Measurements from ENCODE around the gene ADGRF3. TPM values are rescaled to one million over a fixed set of nuclear protein-coding genes. Genes with fewer than 3 reads are reported as not detected.

Gene ADGRF3
- total and polyA plus RNA-seq, 9 of the 15 experiments (the other 6 are each of a cell fraction or from before 2014, with no cell fraction given): 0.04 to 0.54 (median 0.16) TPM; not detected in 2

GRCh38 chr2:26355038-26355995 is 8.7 kb upstream of the ADGRF3 start (continued):
- TF ChIP-seq, protein P1, sequence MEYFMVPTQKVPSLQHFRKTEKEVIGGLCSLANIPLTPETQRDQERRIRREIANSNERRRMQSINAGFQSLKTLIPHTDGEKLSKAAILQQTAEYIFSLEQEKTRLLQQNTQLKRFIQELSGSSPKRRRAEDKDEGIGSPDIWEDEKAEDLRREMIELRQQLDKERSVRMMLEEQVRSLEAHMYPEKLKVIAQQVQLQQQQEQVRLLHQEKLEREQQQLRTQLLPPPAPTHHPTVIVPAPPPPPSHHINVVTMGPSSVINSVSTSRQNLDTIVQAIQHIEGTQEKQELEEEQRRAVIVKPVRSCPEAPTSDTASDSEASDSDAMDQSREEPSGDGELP (CRISPR knock-in tag; IDR thresholded peaks at IDR 0.05; ENCODE audit: borderline replicate concordance): peak; percentile 45; the same call in 1 of the 2 replicates
- TF ChIP-seq HLTF (IDR thresholded peaks at IDR 0.05) (peak; percentile 75; the same call in 1 of the 2 replicates), MXI1 (IDR thresholded peaks at IDR 0.05; ENCODE audit: low read depth, low read length) (no peak), ELF1 (tag; IDR thresholded peaks at IDR 0.05) (no peak), ZFP36 (IDR thresholded peaks at IDR 0.05; ENCODE audit: low read depth, low read length, partially characterized antibody) (peak; percentile 3), ZNF778 (CRISPR knock-in tag; IDR thresholded peaks at IDR 0.05) (no peak), ZFPM2 (CRISPR knock-in tag; IDR thresholded peaks at IDR 0.05) (no peak), EWSR1 (IDR thresholded peaks at IDR 0.05; ENCODE audit: borderline replicate concordance, low read depth, partially characterized antibody) (no peak), ZNF174 (CRISPR knock-in tag; IDR thresholded peaks at IDR 0.05) (no peak), JUN (IDR thresholded peaks at IDR 0.05; ENCODE audit: borderline replicate concordance, low read depth, low read length) (peak; percentile 91), JUN (CRISPR knock-in tag; IDR thresholded peaks at IDR 0.05; ENCODE audit: borderline replicate concordance) (0 out of 2 replicates have a peak, but pooled peaks have one; percentile 48), ZNF512 (tag; IDR thresholded peaks at IDR 0.05) (no peak)
- TF ChIP-seq, protein P2, sequence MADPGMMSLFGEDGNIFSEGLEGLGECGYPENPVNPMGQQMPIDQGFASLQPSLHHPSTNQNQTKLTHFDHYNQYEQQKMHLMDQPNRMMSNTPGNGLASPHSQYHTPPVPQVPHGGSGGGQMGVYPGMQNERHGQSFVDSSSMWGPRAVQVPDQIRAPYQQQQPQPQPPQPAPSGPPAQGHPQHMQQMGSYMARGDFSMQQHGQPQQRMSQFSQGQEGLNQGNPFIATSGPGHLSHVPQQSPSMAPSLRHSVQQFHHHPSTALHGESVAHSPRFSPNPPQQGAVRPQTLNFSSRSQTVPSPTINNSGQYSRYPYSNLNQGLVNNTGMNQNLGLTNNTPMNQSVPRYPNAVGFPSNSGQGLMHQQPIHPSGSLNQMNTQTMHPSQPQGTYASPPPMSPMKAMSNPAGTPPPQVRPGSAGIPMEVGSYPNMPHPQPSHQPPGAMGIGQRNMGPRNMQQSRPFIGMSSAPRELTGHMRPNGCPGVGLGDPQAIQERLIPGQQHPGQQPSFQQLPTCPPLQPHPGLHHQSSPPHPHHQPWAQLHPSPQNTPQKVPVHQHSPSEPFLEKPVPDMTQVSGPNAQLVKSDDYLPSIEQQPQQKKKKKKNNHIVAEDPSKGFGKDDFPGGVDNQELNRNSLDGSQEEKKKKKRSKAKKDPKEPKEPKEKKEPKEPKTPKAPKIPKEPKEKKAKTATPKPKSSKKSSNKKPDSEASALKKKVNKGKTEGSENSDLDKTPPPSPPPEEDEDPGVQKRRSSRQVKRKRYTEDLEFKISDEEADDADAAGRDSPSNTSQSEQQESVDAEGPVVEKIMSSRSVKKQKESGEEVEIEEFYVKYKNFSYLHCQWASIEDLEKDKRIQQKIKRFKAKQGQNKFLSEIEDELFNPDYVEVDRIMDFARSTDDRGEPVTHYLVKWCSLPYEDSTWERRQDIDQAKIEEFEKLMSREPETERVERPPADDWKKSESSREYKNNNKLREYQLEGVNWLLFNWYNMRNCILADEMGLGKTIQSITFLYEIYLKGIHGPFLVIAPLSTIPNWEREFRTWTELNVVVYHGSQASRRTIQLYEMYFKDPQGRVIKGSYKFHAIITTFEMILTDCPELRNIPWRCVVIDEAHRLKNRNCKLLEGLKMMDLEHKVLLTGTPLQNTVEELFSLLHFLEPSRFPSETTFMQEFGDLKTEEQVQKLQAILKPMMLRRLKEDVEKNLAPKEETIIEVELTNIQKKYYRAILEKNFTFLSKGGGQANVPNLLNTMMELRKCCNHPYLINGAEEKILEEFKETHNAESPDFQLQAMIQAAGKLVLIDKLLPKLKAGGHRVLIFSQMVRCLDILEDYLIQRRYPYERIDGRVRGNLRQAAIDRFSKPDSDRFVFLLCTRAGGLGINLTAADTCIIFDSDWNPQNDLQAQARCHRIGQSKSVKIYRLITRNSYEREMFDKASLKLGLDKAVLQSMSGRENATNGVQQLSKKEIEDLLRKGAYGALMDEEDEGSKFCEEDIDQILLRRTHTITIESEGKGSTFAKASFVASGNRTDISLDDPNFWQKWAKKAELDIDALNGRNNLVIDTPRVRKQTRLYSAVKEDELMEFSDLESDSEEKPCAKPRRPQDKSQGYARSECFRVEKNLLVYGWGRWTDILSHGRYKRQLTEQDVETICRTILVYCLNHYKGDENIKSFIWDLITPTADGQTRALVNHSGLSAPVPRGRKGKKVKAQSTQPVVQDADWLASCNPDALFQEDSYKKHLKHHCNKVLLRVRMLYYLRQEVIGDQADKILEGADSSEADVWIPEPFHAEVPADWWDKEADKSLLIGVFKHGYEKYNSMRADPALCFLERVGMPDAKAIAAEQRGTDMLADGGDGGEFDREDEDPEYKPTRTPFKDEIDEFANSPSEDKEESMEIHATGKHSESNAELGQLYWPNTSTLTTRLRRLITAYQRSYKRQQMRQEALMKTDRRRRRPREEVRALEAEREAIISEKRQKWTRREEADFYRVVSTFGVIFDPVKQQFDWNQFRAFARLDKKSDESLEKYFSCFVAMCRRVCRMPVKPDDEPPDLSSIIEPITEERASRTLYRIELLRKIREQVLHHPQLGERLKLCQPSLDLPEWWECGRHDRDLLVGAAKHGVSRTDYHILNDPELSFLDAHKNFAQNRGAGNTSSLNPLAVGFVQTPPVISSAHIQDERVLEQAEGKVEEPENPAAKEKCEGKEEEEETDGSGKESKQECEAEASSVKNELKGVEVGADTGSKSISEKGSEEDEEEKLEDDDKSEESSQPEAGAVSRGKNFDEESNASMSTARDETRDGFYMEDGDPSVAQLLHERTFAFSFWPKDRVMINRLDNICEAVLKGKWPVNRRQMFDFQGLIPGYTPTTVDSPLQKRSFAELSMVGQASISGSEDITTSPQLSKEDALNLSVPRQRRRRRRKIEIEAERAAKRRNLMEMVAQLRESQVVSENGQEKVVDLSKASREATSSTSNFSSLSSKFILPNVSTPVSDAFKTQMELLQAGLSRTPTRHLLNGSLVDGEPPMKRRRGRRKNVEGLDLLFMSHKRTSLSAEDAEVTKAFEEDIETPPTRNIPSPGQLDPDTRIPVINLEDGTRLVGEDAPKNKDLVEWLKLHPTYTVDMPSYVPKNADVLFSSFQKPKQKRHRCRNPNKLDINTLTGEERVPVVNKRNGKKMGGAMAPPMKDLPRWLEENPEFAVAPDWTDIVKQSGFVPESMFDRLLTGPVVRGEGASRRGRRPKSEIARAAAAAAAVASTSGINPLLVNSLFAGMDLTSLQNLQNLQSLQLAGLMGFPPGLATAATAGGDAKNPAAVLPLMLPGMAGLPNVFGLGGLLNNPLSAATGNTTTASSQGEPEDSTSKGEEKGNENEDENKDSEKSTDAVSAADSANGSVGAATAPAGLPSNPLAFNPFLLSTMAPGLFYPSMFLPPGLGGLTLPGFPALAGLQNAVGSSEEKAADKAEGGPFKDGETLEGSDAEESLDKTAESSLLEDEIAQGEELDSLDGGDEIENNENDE (IDR thresholded peaks at IDR 0.05; ENCODE audit: low read depth, low read length): no peak
